GM19193 (cell line): Measurements from ENCODE around the gene PRXL2A.

Experiments used
- POLR2A ChIP-seq: IDR thresholded peaks from 4 replicates; pipeline ENCODE4 v1.6.1; 2011; ENCODE audit not compliant: insufficient read depth, insufficient read length; ENCODE audit errors: extremely low read depth

Gene PRXL2A

DNA sequence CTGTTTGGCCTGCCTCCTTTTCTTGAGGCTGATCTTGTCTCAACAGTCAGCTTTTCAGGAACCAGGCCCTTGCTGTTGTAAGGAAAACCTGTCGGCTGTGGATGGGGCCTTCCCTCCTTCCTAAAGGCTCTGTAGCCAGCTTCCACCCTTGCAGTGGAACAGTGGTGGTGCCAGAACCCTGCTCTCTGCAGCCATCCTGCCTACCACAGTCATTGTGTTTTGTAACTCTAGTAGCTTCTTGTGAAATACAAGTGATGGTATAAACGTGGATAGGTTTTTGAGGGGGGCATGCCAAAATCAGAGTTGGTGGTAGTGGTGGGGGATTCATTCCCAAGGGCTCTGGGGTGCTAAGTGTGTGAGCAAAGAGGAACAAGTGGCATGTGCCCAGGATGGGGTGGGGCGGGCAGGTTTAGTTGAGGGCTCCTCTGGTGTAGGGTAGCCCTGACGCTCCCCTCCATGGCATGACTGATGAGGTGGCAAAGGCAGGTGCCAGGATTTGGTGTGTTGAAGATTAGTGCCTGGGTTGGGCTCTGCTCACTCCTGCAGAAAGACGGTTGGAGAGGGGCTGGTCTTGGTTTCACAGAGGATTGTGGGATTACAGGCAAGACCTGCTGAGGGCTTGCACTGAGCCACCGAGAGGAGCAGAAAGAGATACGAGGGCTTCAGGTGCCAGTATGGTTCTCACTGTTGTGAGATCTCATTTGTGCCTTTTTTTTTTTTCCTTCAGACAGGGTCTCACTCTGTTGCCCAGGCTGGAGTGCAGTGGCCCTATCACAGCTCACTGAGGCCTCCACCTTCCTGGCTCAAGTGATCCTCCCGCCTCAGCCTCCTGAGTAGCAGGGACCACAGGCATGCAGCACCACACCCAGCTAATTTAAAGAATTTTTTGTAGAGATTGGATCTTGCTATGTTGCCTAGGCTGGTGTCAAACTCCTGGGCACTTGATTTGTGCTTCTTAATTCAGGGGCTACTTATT lies 53.1 kb downstream of the PRXL2A start:
- no peak for TF ChIP-seq POLR2A

DNA sequence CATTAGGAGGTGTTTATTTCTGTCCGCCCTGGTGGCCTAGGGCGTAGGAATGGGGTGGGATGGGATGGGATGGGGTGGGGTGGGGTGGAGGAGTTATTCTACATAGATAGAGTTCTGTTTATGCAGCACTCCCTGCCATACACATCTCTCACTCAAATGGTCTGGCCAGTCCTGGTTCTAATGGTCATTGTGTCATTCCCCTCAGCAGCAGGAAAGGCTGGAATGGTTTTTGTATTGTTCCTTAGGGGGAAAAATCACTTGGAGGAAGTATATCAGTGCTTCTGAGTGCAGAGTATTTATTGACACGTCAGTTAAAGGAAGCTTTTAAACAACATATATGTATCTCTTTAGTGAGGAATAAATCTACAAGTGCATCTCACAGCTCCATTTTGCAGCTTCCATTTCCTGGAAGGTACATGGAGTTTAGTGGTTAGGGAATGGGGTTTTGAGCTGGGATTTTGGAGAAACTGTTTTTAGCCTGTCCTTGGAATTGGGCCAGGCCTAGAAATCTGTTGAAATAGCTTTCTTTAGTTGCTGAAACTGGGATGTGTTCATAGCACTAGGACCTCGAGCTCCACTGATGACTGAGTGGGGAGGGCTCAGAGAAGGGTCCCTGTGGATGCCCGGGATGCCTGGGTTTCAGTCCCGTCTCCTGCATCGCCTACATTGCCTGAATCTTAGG lies 54.1 kb downstream of the PRXL2A start:
- TF ChIP-seq POLR2A: no peak

DNA sequence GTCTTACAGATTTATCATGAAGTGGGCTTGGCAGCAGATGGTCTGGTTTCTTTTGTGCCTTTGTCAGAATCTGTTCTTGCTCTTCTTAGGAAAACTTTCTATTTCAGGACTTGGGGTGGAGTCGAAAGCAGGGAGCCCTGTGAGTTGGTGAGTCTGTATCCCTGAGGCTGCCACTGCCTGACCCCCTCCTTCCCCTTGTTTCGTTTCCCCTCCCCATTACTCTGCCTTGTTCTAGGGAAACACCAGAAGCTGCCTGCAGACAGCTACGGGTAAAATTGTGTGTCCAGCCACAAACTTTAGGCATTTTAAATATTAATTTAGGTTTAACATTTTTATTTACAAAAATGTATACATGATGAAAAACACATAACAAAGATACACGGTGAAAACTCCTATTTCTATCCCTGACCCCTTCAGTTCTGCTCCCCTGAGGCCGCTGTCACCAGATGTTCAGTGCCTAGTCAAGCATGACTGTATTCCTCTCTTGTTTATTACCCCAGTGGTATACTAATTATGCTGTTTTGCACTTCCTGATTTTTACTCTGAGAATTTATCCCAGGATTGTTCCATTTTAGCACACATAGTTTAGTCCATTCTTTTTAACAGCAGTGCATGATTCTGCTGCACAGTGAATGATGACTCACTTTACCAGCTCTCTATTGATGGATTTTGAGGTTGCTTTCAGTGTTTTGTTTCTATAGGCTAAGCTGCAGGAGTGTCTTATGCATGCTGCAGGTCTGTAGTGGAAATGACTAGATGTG lies 54.8 kb downstream of the PRXL2A start:
- TF ChIP-seq POLR2A: no peak

DNA sequence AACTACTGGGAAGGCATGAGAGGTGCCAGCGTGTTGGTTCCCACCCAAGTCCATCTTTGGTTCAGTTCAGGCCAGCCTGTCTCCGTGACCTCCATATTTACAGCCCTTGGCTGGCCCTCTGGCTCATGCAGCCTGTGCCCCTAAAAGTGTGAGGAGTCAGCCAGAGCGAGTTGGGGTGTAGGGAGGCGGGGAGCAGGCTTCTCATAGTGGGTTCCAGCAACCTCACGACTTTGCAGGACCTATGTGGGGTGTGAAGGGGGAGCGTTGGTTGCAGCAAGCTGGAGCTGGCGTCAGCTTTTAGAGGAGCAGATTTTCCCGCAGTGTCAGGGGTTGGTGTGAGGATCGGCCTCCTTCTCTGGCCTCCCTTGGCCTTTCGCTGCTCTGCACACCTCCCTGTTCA lies 55.5 kb downstream of the PRXL2A start:
- no peak for TF ChIP-seq POLR2A

DNA sequence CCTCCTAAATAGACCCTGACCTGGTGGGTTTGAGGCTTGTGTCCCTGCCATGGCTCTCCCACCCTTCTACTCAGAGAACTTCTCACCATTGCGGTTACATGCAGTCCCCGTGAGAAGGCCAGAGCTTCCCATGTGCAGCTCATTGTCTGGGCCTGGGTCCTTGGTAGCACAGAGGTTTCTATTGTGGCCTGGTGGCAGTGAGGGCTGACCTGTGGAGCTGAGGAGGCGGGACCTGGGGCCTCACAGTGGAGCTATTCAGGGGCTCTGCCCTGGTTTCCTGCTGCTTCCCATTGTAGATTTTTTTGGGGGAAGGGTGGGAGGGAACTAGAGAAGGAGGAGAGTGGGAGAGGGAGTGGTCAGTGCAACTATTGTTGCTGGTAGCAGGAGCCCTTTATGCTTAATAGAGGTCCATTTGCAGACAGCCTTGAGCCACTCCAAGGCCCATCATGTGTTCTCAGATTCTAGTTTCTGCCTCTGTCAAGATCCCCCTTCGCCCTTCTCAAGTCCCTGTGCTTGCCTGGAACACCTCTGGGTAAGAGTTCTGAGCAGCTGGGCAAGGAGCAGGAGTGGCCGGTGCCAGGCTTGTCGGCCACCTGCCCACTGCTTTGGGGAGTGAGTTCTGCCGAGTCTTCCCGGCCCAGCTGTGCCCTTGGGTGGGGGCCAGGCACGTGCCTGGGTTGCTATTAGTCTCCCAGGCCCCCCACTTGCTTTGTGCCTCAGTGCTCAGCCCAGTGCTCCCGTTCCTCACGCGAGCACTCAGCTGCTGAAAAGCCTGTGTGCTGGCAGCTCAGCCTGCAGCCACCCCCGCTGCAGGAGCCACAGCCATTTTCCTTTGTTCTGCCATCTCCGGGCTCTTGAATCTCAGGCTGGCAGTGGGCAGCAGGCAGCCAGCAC lies 56.5 kb downstream of the PRXL2A start:
- no peak for TF ChIP-seq POLR2A

DNA sequence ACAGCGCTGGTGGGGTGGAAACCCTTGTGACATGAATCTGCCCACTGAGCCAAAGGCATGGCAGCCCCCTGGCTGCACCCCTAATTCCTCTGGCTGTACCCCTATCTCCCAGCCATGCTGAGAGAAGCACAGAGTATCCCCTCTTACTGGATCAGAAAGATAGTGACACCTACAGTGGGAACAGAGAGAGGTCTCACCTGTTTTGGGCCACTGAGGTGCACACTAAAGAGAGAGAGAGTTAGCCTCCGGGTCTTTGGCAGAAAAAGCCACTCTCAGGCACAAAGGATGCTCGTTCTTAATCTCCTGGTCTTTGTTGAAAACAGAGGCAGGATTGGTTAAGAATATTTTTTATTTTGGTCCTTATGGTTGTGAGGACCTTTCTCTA lies 57.1 kb downstream of the PRXL2A start:
- TF ChIP-seq POLR2A: no peak

DNA sequence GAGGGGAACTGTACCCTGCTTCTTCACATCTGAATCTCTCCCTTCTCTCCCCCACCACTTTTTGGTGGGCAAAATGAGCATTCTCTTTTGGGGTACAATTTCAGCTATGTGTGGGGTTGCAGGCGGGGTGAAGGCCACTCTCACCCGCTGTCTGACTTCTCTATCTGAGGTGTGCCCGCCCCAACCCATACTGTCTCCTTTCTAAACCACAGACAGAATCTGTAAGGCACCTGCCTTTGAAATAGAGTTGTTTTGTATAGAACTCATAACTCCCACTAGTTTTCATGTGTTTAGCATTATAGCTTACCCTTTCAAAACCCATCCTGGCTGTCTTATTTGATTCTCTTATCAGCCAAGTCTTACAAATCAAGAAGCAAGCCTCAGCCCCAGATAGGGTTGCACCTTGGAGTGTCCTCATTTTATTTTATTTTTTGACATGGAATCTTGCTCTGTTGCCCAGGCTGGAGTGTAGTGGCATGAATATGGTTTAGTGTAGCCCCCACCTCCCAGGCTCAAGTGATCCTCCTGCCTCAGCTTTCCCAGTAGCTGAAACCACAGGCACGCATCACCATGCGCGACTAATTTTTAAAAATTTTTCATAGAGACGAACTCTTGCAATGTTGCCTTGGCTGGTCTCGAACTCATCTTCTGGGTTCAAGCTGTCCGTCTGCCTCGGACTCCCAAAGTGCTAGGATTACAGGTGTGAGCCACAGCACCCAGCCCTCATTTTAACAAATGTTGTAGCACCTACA lies 57.7 kb downstream of the PRXL2A start:
- TF ChIP-seq POLR2A: no peak

DNA sequence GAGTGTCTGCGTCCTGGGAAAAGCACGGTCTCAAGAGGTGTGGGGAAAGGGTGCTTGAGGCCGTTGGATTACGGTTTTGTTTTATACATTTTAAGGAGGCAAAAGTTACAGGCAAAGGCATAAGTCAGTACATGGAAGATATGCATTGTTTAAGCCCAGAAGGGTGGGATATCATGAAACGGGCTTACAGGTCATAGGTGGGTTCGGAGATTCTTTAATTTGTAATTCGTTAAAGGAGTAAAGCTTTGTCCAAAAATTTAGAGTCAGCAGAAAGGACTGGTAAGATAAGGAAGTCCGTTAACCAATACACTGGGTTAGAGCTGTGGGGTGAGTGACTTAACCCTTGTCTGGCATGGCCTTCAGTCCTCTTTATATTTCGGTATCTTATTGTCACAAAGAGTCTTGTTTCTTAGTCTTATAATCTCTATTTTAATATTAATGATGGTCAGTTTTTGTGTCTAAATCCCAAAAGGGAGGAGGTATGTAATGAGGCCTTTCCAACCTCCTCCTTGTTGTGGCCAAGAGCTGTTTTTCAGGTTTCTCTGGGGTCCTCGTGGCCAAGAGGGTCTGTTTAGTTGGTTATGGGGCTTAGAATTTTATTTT lies 58.5 kb downstream of the PRXL2A start:
- no peak for TF ChIP-seq POLR2A

DNA sequence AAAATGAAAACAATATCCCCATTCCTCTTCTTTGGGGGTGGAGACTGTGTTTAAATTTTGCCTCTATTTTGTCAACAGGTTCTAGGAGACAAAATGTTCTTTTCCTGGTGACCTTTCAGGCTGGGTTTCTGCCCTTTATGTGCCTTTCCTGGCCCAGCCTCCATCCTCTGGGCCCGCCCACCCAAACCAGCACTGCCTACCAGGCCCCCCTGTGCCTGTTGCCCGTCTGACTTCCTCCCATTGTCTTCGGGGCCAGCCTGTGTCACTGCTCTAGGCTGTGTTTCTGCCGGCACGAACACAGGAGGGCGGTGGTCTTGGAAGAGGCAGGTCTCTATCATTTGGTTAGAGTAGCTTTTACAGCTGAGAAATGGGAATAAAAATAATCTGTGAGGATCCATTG lies 59.7 kb downstream of the PRXL2A start:
- no peak for TF ChIP-seq POLR2A

DNA sequence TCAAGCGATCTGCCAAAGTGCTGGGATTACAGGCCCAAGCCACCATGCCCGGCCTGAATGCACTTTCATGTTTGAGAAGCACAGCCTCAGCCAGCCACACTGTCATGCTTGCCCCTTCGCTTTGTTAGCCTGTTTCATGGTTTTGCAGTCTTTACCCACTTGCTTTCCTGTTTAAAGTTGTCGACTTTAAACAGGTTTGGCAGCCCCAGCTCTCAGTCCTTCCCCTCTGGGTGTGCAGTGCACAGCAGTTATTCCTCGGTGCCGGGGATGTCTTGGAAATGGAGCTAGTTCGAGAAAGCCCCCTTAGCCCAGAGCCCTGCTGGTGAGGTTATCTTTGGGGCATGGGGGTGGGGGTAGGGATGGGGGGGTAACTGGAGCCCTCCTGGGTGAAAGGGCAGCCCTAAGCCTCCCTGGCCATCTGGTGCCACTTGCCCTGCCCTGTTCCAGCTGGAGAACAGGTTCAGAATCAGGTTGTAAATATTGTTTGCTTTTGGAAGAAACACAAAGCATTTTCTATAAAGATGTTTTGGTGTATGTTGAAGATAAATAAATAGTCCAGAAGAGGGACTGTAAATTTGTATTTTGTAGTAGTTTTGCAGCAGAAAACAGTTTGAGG lies 60.6 kb downstream of the PRXL2A start:
- no peak for TF ChIP-seq POLR2A

DNA sequence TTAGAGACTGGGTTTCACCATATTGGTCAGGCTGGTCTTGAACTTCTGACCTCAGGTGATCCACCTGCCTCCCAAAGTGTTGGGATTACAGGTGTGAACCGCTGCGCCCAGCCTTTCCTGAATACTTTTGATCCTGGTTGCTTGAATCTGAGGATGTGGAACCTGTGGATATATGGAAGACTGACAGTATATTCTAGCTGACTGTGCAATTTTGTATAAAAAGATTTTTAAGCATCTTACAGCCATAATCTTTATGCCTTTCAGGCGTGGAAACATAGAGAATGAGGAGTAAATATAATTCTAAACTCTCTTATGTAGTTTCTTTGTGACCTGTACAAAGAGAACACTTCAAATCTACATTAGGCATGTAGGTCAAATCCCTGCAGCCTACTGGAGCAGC lies 61.9 kb downstream of the PRXL2A start:
- no peak for TF ChIP-seq POLR2A

DNA sequence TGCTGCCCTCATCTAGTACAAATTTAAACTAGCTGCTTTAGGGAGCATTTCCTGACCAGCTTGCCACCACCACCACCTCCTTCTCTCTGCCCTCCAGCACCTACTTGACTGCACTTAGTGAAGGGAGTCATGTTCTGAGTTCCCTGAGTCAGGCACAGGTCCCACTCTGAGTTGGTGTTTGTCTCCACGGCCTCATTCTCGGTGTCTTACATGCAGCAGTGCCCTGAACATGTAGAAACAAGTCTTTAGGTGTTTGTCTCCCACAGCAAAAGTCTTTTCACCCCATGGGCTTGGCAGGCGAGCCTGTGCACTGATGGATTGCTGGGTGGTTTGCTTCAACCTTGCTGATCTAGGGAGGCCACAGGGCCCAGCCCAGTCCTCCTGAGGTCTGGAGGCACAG lies 62.6 kb downstream of the PRXL2A start:
- no peak for TF ChIP-seq POLR2A

DNA sequence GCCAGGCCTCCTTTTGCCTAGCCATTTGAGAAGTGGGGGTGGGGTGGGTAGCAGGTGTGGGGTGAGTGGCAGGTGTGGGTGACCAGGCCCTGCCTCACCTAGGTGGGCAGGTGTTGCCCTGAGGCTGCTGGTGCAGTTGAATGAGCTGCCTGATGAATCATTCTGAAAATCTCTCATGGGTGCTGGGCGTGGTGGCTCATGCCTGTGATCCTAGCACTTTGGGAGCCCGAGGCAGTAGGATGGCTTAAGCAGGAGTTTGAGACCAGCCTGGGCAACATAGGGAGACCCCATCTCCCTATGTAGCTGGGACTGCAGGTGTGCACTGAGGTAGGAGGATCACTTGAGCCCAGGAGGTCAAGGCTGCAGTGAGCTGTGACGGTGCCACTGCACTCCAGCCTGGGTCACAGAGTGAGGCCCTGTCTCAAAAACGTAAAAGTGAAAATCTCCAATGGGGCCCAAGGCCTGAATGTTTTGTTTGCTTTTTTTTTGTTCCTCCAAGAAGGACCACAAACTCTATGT lies 63.4 kb downstream of the PRXL2A start:
- no peak for TF ChIP-seq POLR2A
